HepG2 (cell line): ENCODE results near the gene DDX19B. TPM values are rescaled to one million over a fixed set of nuclear protein-coding genes. Genes with fewer than 3 reads are reported as not detected.

Experiments
- ASH2L ChIP-seq: fragments of 300-600, 200-600 bp; sonication (generic); IDR thresholded peaks from 2 replicates; pipeline ENCODE4 v1.7.0; 2017; ENCODE audit warnings: low read depth, mild to moderate bottlenecking, moderate library complexity, mixed read lengths, low read length; ENCODE audit not compliant: insufficient read length
- CCAR2 ChIP-seq: fragments of 200-400 bp; formaldehyde crosslinking; optimal IDR thresholded peaks from 2 replicates; pipeline ENCODE3; 2018; ENCODE audit warnings: low read depth, mild to moderate bottlenecking, low read length, moderate library complexity
- E2F1 ChIP-seq: sonication (generic); formaldehyde crosslinking; IDR thresholded peaks from 2 replicates; pipeline ENCODE4 v1.5.0; 2020; ENCODE audit warnings: missing genetic modification reagents
- ELF3 ChIP-seq: IDR thresholded peaks from 2 replicates; pipeline ENCODE4 v1.6.1; 2016; ENCODE audit warnings: missing genetic modification reagents, missing compliant biosample characterization
- ESRRA ChIP-seq: sonication (generic); formaldehyde crosslinking; IDR thresholded peaks from 2 replicates; pipeline ENCODE4 v1.5.1; 2020; ENCODE audit warnings: mild to moderate bottlenecking, low read depth, missing genetic modification reagents
- FLYWCH1 ChIP-seq: sonication (generic); formaldehyde crosslinking; IDR thresholded peaks from 2 replicates; pipeline ENCODE4 v1.8.1; 2023; ENCODE audit warnings: mild to moderate bottlenecking, missing genetic modification reagents
- GATAD1 ChIP-seq: IDR thresholded peaks from 2 replicates; pipeline ENCODE4 v1.6.1; 2016; ENCODE audit warnings: missing genetic modification reagents, missing compliant biosample characterization
- GZF1 ChIP-seq: sonication (generic); formaldehyde crosslinking; IDR thresholded peaks from 2 replicates; pipeline ENCODE4 v1.5.1; 2020; ENCODE audit warnings: mild to moderate bottlenecking, missing genetic modification reagents
- KLF13 ChIP-seq: sonication (generic); formaldehyde crosslinking; IDR thresholded peaks from 2 replicates; pipeline ENCODE4 v1.4.0; 2020; ENCODE audit warnings: mild to moderate bottlenecking, missing genetic modification reagents
- KLF15 ChIP-seq: sonication (generic); formaldehyde crosslinking; IDR thresholded peaks from 2 replicates; pipeline ENCODE4 v1.8.1; 2023; ENCODE audit warnings: borderline replicate concordance, mild to moderate bottlenecking, inconsistent platforms, missing genetic modification reagents, mixed read lengths
- KLF6 ChIP-seq: IDR thresholded peaks from 2 replicates; pipeline ENCODE4 v1.8.0; 2016; ENCODE audit warnings: missing biosample characterization, missing genetic modification reagents
- NRL ChIP-seq: sonication (generic); formaldehyde crosslinking; IDR thresholded peaks from 2 replicates; pipeline ENCODE4 v1.5.0; 2020; ENCODE audit warnings: missing genetic modification reagents, mild to moderate bottlenecking, moderate library complexity, borderline replicate concordance
- PCBP1 ChIP-seq: fragments of 200-400 bp; formaldehyde crosslinking; IDR thresholded peaks from 2 replicates; pipeline ENCODE4 v1.6.1; 2017; ENCODE audit warnings: mild to moderate bottlenecking, low read depth, low read length, borderline replicate concordance
- RBFOX2 ChIP-seq: fragments of 200-400 bp; formaldehyde crosslinking; IDR thresholded peaks from 2 replicates; pipeline ENCODE4 v1.6.1; 2017; ENCODE audit warnings: low read depth, mild to moderate bottlenecking, low read length
- SOX6 ChIP-seq, 2 experiments: fragments of 450-650 bp in 1 of 2; sonication (generic) in 1 of 2; formaldehyde crosslinking in 1 of 2; IDR thresholded peaks; 2 replicates each; pipeline versions ENCODE4 v1.4.0 to v1.6.1; 2017 to 2020; ENCODE audit warnings: antibody characterized with exemption in 1 of 2, mild to moderate bottlenecking in 1 of 2, missing genetic modification reagents in 1 of 2
- SYNCRIP ChIP-seq: fragments of 200-400 bp; formaldehyde crosslinking; IDR thresholded peaks from 2 replicates; pipeline ENCODE4 v1.6.1; 2018; ENCODE audit warnings: mild to moderate bottlenecking, low read depth, low read length; ENCODE audit not compliant: insufficient read depth
- TCF7L2 ChIP-seq: IDR thresholded peaks from 2 replicates; pipeline ENCODE4 v1.6.1; 2011; ENCODE audit warnings: mild to moderate bottlenecking, low read depth, low read length, moderate library complexity
- ZBTB39 ChIP-seq: sonication (generic); formaldehyde crosslinking; IDR thresholded peaks from 2 replicates; pipeline ENCODE4 v1.5.0; 2020; ENCODE audit warnings: missing genetic modification reagents
- ZNF160 ChIP-seq: sonication (generic); formaldehyde crosslinking; IDR thresholded peaks from 2 replicates; pipeline ENCODE4 v1.8.0; 2022; ENCODE audit warnings: mild to moderate bottlenecking, inconsistent platforms, missing genetic modification reagents
- ZNF235 ChIP-seq: sonication (generic); formaldehyde crosslinking; IDR thresholded peaks from 2 replicates; pipeline ENCODE4 v1.8.1; 2023; ENCODE audit warnings: mild to moderate bottlenecking, missing genetic modification reagents, borderline replicate concordance
- ZNF292 ChIP-seq: sonication (generic); formaldehyde crosslinking; IDR thresholded peaks from 2 replicates; pipeline ENCODE4 v1.8.1; 2022; ENCODE audit warnings: mild to moderate bottlenecking, low read depth, missing genetic modification reagents, borderline replicate concordance
- ZNF34 ChIP-seq: sonication (generic); formaldehyde crosslinking; IDR thresholded peaks from 2 replicates; pipeline ENCODE4 v1.4.0; 2020; ENCODE audit warnings: mild to moderate bottlenecking, missing genetic modification reagents, borderline replicate concordance
- ZNF367 ChIP-seq: sonication (generic); formaldehyde crosslinking; IDR thresholded peaks from 2 replicates; pipeline ENCODE4 v1.4.0; 2020; ENCODE audit warnings: missing genetic modification reagents, borderline replicate concordance
- ZNF451 ChIP-seq: sonication (generic); formaldehyde crosslinking; IDR thresholded peaks from 2 replicates; pipeline ENCODE4 v1.5.0; 2020; ENCODE audit warnings: mild to moderate bottlenecking, missing genetic modification reagents
- ZNF550 ChIP-seq: sonication (generic); formaldehyde crosslinking; IDR thresholded peaks from 2 replicates; pipeline ENCODE4 v1.4.0; 2020; ENCODE audit warnings: mild to moderate bottlenecking, missing genetic modification reagents, borderline replicate concordance
- ZNF589 ChIP-seq: sonication (generic); formaldehyde crosslinking; conservative IDR thresholded peaks from 2 replicates; pipeline ENCODE4 v1.8.0; 2022; ENCODE audit warnings: mild to moderate bottlenecking, moderate library complexity, missing genetic modification reagents
- ZNF616 ChIP-seq: sonication (generic); formaldehyde crosslinking; IDR thresholded peaks from 2 replicates; pipeline ENCODE4 v1.5.0; 2020; ENCODE audit warnings: low read depth, mild to moderate bottlenecking, missing genetic modification reagents
- ZNF713 ChIP-seq: sonication (generic); formaldehyde crosslinking; IDR thresholded peaks from 2 replicates; pipeline ENCODE4 v1.4.0; 2020; ENCODE audit warnings: mild to moderate bottlenecking, missing genetic modification reagents
- polyA plus RNA-seq, 8 experiments: library from polyadenylated mRNA; depleted of rRNA in 3 of 8; stranded (reverse) in 7 of 8; unstranded in 1 of 8; fragments of >200 nt; fragmentation: Illumina TruSeq in 4 of 8; extraction: Trizol in 4 of 8; gene quantifications; 2 replicates each; pipeline versions ENCODE4 v1.2.1 to v1.2.3, GENCODE V29; 2011 to 2016; ENCODE audit warnings: low read depth in 4 of 8, missing spikeins in 1 of 8, mixed read lengths in 1 of 8; ENCODE audit not compliant: insufficient read depth in 1 of 8
- total RNA-seq, 5 experiments: library from RNA; depleted of rRNA; stranded (reverse); fragments of >200 nt; fragmentation: Illumina TruSeq; extraction: Trizol; gene quantifications; 2 replicates each; pipeline ENCODE4 v1.2.3, GENCODE V29; 2016; ENCODE audit warnings: low read depth in 1 of 5

DDX19B gene
- total and polyA plus RNA-seq, 2 of the 13 experiments (the other 11 are each of a cell fraction or from before 2014, with no cell fraction given): 36.2 to 40.0 TPM

GRCh38 chr16:70251629-70252354 is 47.2 kb upstream of the DDX19B start, which contains the start of gene EXOSC6 (continued):
- TF ChIP-seq ZBTB39 (CRISPR knock-in tag) (peak; percentile 13; the same call in 1 of the 2 replicates), ZNF235 (CRISPR knock-in tag) (peak; percentile 5; the same call in 1 of the 2 replicates), RBFOX2 (peak; percentile 96), ZNF292 (CRISPR knock-in tag) (no peak), KLF15 (CRISPR knock-in tag) (peak; percentile 67), KLF6 (CRISPR knock-in tag) (peak; percentile 98), ZNF550 (CRISPR knock-in tag) (no peak), SOX6 (IDR thresholded peaks at IDR 0.05) (no peak), SOX6 (CRISPR knock-in tag; IDR thresholded peaks at IDR 0.05) (peak; percentile 79; the same call in 1 of the 2 replicates), PCBP1 (0 out of 2 replicates have a peak, but pooled peaks have one; percentile 81), ZNF451 (CRISPR knock-in tag) (peak; percentile 93), ELF3 (CRISPR knock-in tag) (peak; percentile 91), ZNF589 (peak; percentile 99), FLYWCH1 (CRISPR knock-in tag) (no peak), ESRRA (CRISPR knock-in tag) (peak; percentile 54; the same call in 1 of the 2 replicates), E2F1 (CRISPR knock-in tag) (no peak), ZNF616 (peak; percentile 90), SYNCRIP (no peak), TCF7L2 (no peak), ZNF160 (CRISPR knock-in tag) (peak; percentile 93), ZNF713 (CRISPR knock-in tag) (peak; percentile 63; the same call in 1 of the 2 replicates), ZNF34 (CRISPR knock-in tag) (peak; percentile 94; the same call in 1 of the 2 replicates), GZF1 (CRISPR knock-in tag) (no peak), NRL (peak; percentile 97), GATAD1 (CRISPR knock-in tag) (peak; percentile 96), CCAR2 (no peak), KLF13 (CRISPR knock-in tag) (peak; percentile 93), ZNF367 (CRISPR knock-in tag) (0 out of 2 replicates have a peak, but pooled peaks have one; percentile 24), ASH2L (peak; percentile 80)
